ENCODE measurements around the gene TERC. TPM values are rescaled to one million over a fixed set of nuclear protein-coding genes. Genes with fewer than 3 reads are reported as not detected.
"Not testable (repeated sequence)": the region's sequence is repeated elsewhere in the genome, so short reads cannot be mapped to it uniquely, and the experiment has no call there.

The TERC gene
- polyA plus RNA-seq, 2 donors, result 0.14 to 0.59 TPM

DNA sequence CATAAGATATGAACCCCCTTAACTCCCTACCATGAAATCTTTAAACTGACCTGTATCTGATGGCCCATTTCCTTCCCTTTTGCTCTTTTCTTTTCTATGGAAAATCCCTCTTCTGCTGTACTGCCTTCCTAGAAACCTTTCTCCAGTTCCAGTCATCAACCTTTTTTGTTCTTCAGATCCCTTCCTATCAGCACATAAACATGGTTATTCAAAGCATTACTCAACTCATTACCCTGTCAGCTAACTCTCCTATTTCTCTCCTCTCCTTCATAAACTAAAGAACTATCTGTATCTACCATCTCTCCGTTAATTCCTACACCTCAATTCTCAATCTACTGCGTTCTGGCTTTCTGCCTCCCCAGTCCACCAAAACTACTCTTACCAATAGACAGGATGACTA lies 13.0 kb downstream of the TERC start:
- no peak overlapping the region for H3K27ac ChIP-seq (ENCODE audit: low read depth in 2 of 2, low read length in 1 of 2)
- H3K4me1 ChIP-seq (ENCODE audit: control insufficient read depth in 2 of 2, insufficient read depth in 2 of 2, low read length in 1 of 2), result no peaks in the 10 kb centered on the region
- WGBS, 2 donors, result 91 to 92% methylated on average over 2 of the region's 2 CpGs
- H3K36me3 ChIP-seq (ENCODE audit: control insufficient read depth in 2 of 2, insufficient read depth in 2 of 2, low read length in 1 of 2), result no peaks in the 10 kb centered on the region
- H3K27me3 ChIP-seq (ENCODE audit: control insufficient read depth in 1 of 2, insufficient read depth in 2 of 2, low read length in 2 of 2), result no peaks in the 10 kb centered on the region
- no peak overlapping the region for H3K4me3 ChIP-seq (ENCODE audit: low read depth in 1 of 2, low read length in 2 of 2)
- H3K9me3 ChIP-seq (ENCODE audit: control insufficient read depth in 2 of 2, insufficient read depth in 1 of 2, low read depth in 1 of 2, low read length in 1 of 2), result no peaks in the 10 kb centered on the region

DNA sequence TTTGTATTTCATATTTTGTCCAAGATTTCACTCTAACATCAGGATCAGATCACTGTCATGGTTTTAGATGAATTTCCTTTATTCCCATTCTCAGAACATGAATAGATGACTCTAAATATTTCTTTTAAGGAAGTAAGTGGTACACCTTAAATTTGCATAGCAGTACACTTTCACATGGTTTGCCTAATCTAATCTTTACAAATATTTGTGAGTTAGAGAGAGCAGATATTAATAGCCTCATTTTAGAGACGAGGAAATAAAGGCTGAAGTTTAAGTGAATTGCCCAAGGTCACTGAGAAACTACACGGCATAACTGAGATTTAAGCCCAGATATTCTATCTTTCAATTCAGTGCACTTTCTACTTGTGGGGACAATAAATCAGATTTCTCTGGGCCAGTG lies 14.2 kb downstream of the TERC start:
- Histone ChIP-seq H3K27ac (ENCODE audit: low read depth in 2 of 2, low read length in 1 of 2) (no peak overlapping the region), H3K27me3 (ENCODE audit: control insufficient read depth in 1 of 2, insufficient read depth in 2 of 2, low read length in 2 of 2) (no peaks in the 10 kb centered on the region), H3K36me3 (ENCODE audit: control insufficient read depth in 2 of 2, insufficient read depth in 2 of 2, low read length in 1 of 2) (no peaks in the 10 kb centered on the region), H3K4me3 (ENCODE audit: low read depth in 1 of 2, low read length in 2 of 2) (no peak overlapping the region), H3K9me3 (ENCODE audit: control insufficient read depth in 2 of 2, insufficient read depth in 1 of 2, low read depth in 1 of 2, low read length in 1 of 2) (no peaks in the 10 kb centered on the region), H3K4me1 (ENCODE audit: control insufficient read depth in 2 of 2, insufficient read depth in 2 of 2, low read length in 1 of 2) (no peaks in the 10 kb centered on the region)
- 48 to 65% methylated on average over 2 of the region's 2 CpGs for WGBS, 2 donors

DNA sequence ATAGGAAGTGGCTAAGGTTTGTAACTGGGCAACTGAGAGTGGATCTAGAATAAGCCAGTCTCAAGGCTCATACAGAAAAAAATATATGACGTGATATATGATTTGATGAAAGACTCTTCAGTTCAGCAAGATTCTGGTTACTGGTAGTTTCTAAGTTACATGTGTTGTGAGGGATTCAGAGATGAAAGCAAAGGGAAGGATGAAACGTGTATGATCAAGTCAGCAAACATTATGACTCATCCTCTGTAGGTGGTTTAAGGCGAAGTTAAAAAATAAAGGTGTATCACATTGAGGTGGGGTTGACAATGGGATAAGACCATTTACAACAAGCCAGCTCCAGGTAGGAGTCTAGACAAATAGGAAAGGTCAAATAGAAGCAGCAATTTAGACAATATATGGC lies 16.2 kb downstream of the TERC start:
- Histone ChIP-seq H3K4me1 (ENCODE audit: control insufficient read depth in 2 of 2, insufficient read depth in 2 of 2, low read length in 1 of 2) (no peaks in the 10 kb centered on the region), H3K27ac (ENCODE audit: low read depth in 2 of 2, low read length in 1 of 2) (no peak overlapping the region), H3K27me3 (ENCODE audit: control insufficient read depth in 1 of 2, insufficient read depth in 2 of 2, low read length in 2 of 2) (no peaks in the 10 kb centered on the region), H3K4me3 (ENCODE audit: low read depth in 1 of 2, low read length in 2 of 2) (no peak overlapping the region), H3K9me3 (ENCODE audit: control insufficient read depth in 2 of 2, insufficient read depth in 1 of 2, low read depth in 1 of 2, low read length in 1 of 2) (no peaks in the 10 kb centered on the region), H3K36me3 (ENCODE audit: control insufficient read depth in 2 of 2, insufficient read depth in 2 of 2, low read length in 1 of 2) (no peaks in the 10 kb centered on the region)
- WGBS, 2 donors, result 36 to 43% methylated on average over 3 of the region's 3 CpGs

DNA sequence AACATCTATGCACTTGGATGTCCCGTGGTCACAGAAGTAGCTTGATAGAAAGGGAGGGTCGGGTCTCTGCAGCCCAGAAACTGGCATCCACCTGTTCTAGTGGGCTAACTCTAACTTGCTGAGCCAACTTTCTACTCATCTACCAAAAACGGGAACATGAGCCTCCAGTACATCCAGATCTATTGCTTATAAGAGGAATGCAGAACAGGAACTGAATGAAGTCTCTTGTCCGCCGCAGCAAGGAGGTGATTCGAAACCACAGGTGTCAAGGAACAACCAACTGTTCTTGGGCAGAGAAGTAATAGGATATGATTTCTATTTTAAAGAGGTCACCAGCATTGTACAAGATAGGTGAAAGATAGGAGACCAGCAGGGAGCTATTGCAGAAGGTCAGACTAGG lies 17.9 kb downstream of the TERC start:
- 65 to 68% methylated on average over 6 of the region's 6 CpGs for WGBS, 2 donors
- H3K27me3 ChIP-seq (ENCODE audit: control insufficient read depth in 1 of 2, insufficient read depth in 2 of 2, low read length in 2 of 2), result no peaks in the 10 kb centered on the region
- H3K9me3 ChIP-seq (ENCODE audit: control insufficient read depth in 2 of 2, insufficient read depth in 1 of 2, low read depth in 1 of 2, low read length in 1 of 2), result no peaks in the 10 kb centered on the region
- H3K36me3 ChIP-seq (ENCODE audit: control insufficient read depth in 2 of 2, insufficient read depth in 2 of 2, low read length in 1 of 2), result no peaks in the 10 kb centered on the region
- H3K4me3 ChIP-seq (ENCODE audit: low read depth in 1 of 2, low read length in 2 of 2), result no peak overlapping the region
- H3K4me1 ChIP-seq (ENCODE audit: control insufficient read depth in 2 of 2, insufficient read depth in 2 of 2, low read length in 1 of 2), result no peaks in the 10 kb centered on the region
- no peak overlapping the region for H3K27ac ChIP-seq (ENCODE audit: low read depth in 2 of 2, low read length in 1 of 2)

DNA sequence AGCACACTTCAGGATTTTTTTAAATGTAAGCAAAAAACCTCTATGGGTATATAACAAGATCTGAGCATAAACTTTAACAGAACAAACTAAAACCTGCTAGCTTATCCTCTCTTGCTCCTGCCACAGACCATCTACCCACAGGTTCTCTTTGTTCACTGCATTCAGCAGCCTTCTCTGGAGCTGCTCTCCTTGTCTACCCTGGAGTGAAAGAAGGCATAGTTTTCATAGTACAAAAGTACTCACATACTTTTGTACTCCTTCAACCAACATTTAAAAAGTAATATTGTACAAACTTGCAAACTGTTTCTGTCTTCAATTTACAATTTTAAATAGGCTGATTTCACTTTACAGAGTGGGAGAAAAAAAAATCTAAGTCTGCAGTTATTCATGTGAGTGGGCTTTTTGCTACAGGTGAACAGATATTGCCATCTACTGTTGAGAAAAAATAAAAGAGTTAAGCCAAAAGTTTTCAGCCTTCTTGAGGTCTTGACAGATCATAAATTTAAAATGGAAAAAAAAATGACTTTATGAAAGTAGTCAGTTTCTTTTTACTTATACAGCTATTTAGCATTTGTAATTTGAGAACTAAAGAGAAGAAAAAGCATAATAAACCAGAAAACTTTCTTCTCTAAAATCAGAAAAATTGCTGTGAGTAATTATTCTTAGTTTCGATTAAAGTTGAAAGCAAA lies 20.4 kb downstream of the TERC start:
- WGBS, 2 donors, result 0 to 50% methylated on average over 1 of the region's 1 CpG
- H3K4me3 ChIP-seq (ENCODE audit: low read depth in 1 of 2, low read length in 2 of 2), result no peak overlapping the region
- no peaks in the 10 kb centered on the region for H3K27me3 ChIP-seq (ENCODE audit: control insufficient read depth in 1 of 2, insufficient read depth in 2 of 2, low read length in 2 of 2)

DNA sequence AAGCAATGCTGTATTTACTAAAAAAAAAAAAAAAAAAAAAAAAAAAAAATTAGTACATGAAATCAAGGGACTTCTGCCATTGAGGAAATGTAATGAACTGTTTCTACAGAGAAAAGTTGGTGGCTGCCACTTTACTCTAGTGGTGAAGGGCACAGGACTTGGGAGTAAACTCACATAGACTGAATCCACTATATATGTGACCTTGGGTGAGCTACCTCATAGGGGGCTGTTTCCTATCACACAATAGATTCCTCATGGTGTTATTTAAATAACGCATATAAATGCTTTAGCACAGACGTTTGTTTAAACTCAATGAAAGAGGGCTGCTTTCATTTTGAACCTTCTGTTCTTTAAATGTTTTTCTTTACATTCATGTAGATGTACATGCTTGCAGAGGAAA lies 25.8 kb downstream of the TERC start:
- H3K36me3 ChIP-seq (ENCODE audit: control insufficient read depth in 2 of 2, insufficient read depth in 2 of 2, low read length in 1 of 2), result no peaks in the 10 kb centered on the region
- no peak overlapping the region for H3K27ac ChIP-seq (ENCODE audit: low read depth in 2 of 2, low read length in 1 of 2)
- 70 to 75% methylated on average over 2 of the region's 2 CpGs for WGBS, 2 donors
- no peaks in the 10 kb centered on the region for H3K27me3 ChIP-seq (ENCODE audit: control insufficient read depth in 1 of 2, insufficient read depth in 2 of 2, low read length in 2 of 2)
- H3K9me3 ChIP-seq (ENCODE audit: control insufficient read depth in 2 of 2, insufficient read depth in 1 of 2, low read depth in 1 of 2, low read length in 1 of 2), result no peaks in the 10 kb centered on the region
- H3K4me1 ChIP-seq (ENCODE audit: control insufficient read depth in 2 of 2, insufficient read depth in 2 of 2, low read length in 1 of 2), result no peaks in the 10 kb centered on the region
- no peak overlapping the region for H3K4me3 ChIP-seq (ENCODE audit: low read depth in 1 of 2, low read length in 2 of 2)

More for the DNA sequence above, 20.4 kb downstream of the TERC start:
- Histone ChIP-seq H3K4me1 (ENCODE audit: control insufficient read depth in 2 of 2, insufficient read depth in 2 of 2, low read length in 1 of 2) (no peaks in the 10 kb centered on the region), H3K36me3 (ENCODE audit: control insufficient read depth in 2 of 2, insufficient read depth in 2 of 2, low read length in 1 of 2) (no peaks in the 10 kb centered on the region), H3K9me3 (ENCODE audit: control insufficient read depth in 2 of 2, insufficient read depth in 1 of 2, low read depth in 1 of 2, low read length in 1 of 2) (no peaks in the 10 kb centered on the region), H3K27ac (ENCODE audit: low read depth in 2 of 2, low read length in 1 of 2) (no peak overlapping the region)

DNA sequence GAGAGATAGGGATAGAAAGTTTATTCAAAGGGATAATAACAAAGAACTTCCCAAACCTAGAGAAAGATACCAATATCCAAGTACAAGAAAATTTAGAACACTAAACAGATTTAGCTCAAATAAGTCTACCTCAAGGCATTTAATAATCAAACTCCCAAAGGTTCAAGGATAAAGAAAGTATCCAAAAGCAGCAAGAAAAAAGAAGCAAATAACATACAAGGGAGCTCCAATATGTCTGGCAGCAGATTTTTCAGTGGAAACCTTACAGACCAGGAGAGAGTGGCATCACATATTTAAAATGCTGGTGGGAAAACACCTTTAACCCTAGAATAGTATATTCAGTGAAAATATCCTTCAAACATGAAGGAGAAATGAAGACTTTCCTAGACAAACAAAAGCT lies 33.0 kb downstream of the TERC start:
- H3K4me3 ChIP-seq (ENCODE audit: low read depth in 1 of 2, low read length in 2 of 2); H3K36me3 ChIP-seq (ENCODE audit: control insufficient read depth in 2 of 2, insufficient read depth in 2 of 2, low read length in 1 of 2); H3K27me3 ChIP-seq (ENCODE audit: control insufficient read depth in 1 of 2, insufficient read depth in 2 of 2, low read length in 2 of 2); H3K27ac ChIP-seq (ENCODE audit: low read depth in 2 of 2, low read length in 1 of 2); H3K9me3 ChIP-seq (ENCODE audit: control insufficient read depth in 2 of 2, insufficient read depth in 1 of 2, low read depth in 1 of 2, low read length in 1 of 2); H3K4me1 ChIP-seq (ENCODE audit: control insufficient read depth in 2 of 2, insufficient read depth in 2 of 2, low read length in 1 of 2): not testable (repeated sequence)

DNA sequence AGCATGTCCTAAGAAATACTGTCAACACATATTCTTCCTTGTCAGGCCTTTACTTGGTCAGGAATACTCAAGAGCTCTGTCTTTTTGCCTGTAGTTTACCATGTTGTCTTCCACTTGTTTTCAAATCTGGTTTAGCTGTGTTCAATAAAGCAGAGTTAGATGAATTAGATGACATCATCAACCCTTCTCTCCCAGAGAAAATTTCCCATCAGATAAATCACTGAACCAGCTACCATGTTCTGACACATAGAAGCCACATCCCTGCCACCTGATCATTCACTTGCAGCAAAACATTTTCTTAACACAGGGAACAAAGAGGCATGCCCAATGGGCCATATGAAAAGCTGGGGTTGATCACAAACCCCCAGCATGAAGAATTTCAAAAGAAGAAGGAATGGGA lies 42.1 kb downstream of the TERC start:
- Histone ChIP-seq H3K4me1 (ENCODE audit: control insufficient read depth in 2 of 2, insufficient read depth in 2 of 2, low read length in 1 of 2) (no peaks in the 10 kb centered on the region), H3K36me3 (ENCODE audit: control insufficient read depth in 2 of 2, insufficient read depth in 2 of 2, low read length in 1 of 2) (no peaks in the 10 kb centered on the region), H3K9me3 (ENCODE audit: control insufficient read depth in 2 of 2, insufficient read depth in 1 of 2, low read depth in 1 of 2, low read length in 1 of 2) (no peaks in the 10 kb centered on the region), H3K4me3 (ENCODE audit: low read depth in 1 of 2, low read length in 2 of 2) (no peak overlapping the region), H3K27ac (ENCODE audit: low read depth in 2 of 2, low read length in 1 of 2) (no peak overlapping the region), H3K27me3 (ENCODE audit: control insufficient read depth in 1 of 2, insufficient read depth in 2 of 2, low read length in 2 of 2) (no peaks in the 10 kb centered on the region)

DNA sequence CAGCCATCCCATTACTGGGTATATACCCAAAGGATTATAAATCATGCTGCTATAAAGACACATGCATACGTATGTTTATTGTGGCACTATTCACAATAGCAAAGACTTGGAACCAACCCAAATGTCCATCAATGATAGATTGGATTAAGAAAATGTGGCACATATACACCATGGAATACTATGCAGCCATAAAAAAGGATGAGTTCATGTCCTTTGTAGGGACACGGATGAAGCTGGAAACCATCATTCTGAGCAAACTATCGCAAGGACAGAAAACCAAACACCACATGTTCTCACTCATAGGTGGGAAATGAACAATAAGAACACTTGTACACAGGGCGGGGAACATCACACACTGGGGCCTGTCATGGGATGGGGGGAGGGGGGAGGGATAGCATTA lies 46.4 kb downstream of the TERC start:
- H3K27me3 ChIP-seq (ENCODE audit: control insufficient read depth in 1 of 2, insufficient read depth in 2 of 2, low read length in 2 of 2); H3K36me3 ChIP-seq (ENCODE audit: control insufficient read depth in 2 of 2, insufficient read depth in 2 of 2, low read length in 1 of 2); H3K4me1 ChIP-seq (ENCODE audit: control insufficient read depth in 2 of 2, insufficient read depth in 2 of 2, low read length in 1 of 2); H3K4me3 ChIP-seq (ENCODE audit: low read depth in 1 of 2, low read length in 2 of 2); H3K9me3 ChIP-seq (ENCODE audit: control insufficient read depth in 2 of 2, insufficient read depth in 1 of 2, low read depth in 1 of 2, low read length in 1 of 2); H3K27ac ChIP-seq (ENCODE audit: low read depth in 2 of 2, low read length in 1 of 2): not testable (repeated sequence)
- whole genome bisulfite sequencing, 2 donors, result 84 to 89% methylated on average over 2 to 4 of the region's 4 CpGs
